Measurements from ENCODE around the gene BCL2L12. TPM values are rescaled to one million over a fixed set of nuclear protein-coding genes. Genes with fewer than 3 reads are reported as not detected.

Gene BCL2L12
- polyA plus RNA-seq, 1 of the 3 experiments (the other 2 are of a cell fraction), result 27.9 TPM

- no peak overlapping the region for H3K4me2 ChIP-seq
- H3K27me3 ChIP-seq (ENCODE audit: insufficient read depth), result no peaks in the 10 kb centered on the region
- 0 out of 2 replicates have a peak, but pooled peaks cover 2% of the 10 kb centered on the region for H3K79me2 ChIP-seq (ENCODE audit: insufficient read depth)
- no peaks in the 10 kb centered on the region for H3K9me2 ChIP-seq
- H3K4me1 ChIP-seq (ENCODE audit: control insufficient read depth in 1 of 2, insufficient read depth in 2 of 2, low read depth in 1 of 2, low read length in 1 of 2), result peaks cover 7 to 10% of the 10 kb centered on the region in 2 experiments; a peak in 3 of 4 replicates
- no peak for TF ChIP-seq PBX3 (IDR thresholded peaks at IDR 0.05)
- no peak for TF ChIP-seq FOSL2 (IDR thresholded peaks at IDR 0.05; ENCODE audit: borderline replicate concordance, low read depth)
- TF ChIP-seq MXI1 (IDR thresholded peaks at IDR 0.05; ENCODE audit: low read depth, low read length), result no peak
- TF ChIP-seq NFIC (IDR thresholded peaks at IDR 0.05; ENCODE audit: borderline replicate concordance), result no peak
- TF ChIP-seq RCOR1 (IDR thresholded peaks at IDR 0.05; ENCODE audit: low read length), result no peak
- TF ChIP-seq YY1 (IDR thresholded peaks at IDR 0.05; ENCODE audit: low read depth), result no peak
- no peak for TF ChIP-seq SIN3A (IDR thresholded peaks at IDR 0.05; ENCODE audit: borderline replicate concordance, low read depth, low read length)
- TF ChIP-seq, protein P1, sequence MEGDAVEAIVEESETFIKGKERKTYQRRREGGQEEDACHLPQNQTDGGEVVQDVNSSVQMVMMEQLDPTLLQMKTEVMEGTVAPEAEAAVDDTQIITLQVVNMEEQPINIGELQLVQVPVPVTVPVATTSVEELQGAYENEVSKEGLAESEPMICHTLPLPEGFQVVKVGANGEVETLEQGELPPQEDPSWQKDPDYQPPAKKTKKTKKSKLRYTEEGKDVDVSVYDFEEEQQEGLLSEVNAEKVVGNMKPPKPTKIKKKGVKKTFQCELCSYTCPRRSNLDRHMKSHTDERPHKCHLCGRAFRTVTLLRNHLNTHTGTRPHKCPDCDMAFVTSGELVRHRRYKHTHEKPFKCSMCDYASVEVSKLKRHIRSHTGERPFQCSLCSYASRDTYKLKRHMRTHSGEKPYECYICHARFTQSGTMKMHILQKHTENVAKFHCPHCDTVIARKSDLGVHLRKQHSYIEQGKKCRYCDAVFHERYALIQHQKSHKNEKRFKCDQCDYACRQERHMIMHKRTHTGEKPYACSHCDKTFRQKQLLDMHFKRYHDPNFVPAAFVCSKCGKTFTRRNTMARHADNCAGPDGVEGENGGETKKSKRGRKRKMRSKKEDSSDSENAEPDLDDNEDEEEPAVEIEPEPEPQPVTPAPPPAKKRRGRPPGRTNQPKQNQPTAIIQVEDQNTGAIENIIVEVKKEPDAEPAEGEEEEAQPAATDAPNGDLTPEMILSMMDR (IDR thresholded peaks at IDR 0.05), result no peak
- no peak for TF ChIP-seq TAF1 (IDR thresholded peaks at IDR 0.05; ENCODE audit: borderline replicate concordance, low read depth, low read length)
- TF ChIP-seq ZBTB33 (IDR thresholded peaks at IDR 0.05; ENCODE audit: borderline replicate concordance, low read depth), result no peak
- TF ChIP-seq NRF1 (IDR thresholded peaks at IDR 0.05; ENCODE audit: low read depth, low read length), result no peak
- no peak for TF ChIP-seq RAD21 (IDR thresholded peaks at IDR 0.05; ENCODE audit: low read length)
- no peak for TF ChIP-seq SMC3 (IDR thresholded peaks at IDR 0.05; ENCODE audit: low read depth, low read length)
- TF ChIP-seq USF2 (IDR thresholded peaks at IDR 0.05; ENCODE audit: borderline replicate concordance, low read depth, low read length), result no peak
- TF ChIP-seq FOXM1 (IDR thresholded peaks at IDR 0.05; ENCODE audit: low read depth), result no peak
- no peak for TF ChIP-seq TEAD4 (IDR thresholded peaks at IDR 0.05; ENCODE audit: borderline replicate concordance, insufficient read depth)
- TF ChIP-seq, protein P2, sequence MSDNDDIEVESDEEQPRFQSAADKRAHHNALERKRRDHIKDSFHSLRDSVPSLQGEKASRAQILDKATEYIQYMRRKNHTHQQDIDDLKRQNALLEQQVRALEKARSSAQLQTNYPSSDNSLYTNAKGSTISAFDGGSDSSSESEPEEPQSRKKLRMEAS (IDR thresholded peaks at IDR 0.05; ENCODE audit: low read depth), result no peak
- no peak for TF ChIP-seq RXRA (IDR thresholded peaks at IDR 0.05; ENCODE audit: borderline replicate concordance, low read depth)
- peak overlapping the region in 1 of 2 experiments; percentile 78; a peak in 2 of 4 replicates for H3K27ac ChIP-seq (ENCODE audit: low read depth in 2 of 2, low read length in 1 of 2)
- DNase-seq, result no peak
- peaks cover 0 to 23% of the 10 kb centered on the region in 2 experiments for H3K36me3 ChIP-seq (replicated peaks in 1 of 2; ENCODE audit: control insufficient read depth in 1 of 2, insufficient read depth in 2 of 2, low read length in 1 of 2)
- H3K9ac ChIP-seq, result no peak overlapping the region
- 83% methylated on average over 15 of the region's 19 CpGs for WGBS (ENCODE audit: low lambda C conversion rate)
- peaks cover 19% of the 10 kb centered on the region for H3F3A ChIP-seq (replicated peaks; ENCODE audit: insufficient read depth)
- no peaks in the 10 kb centered on the region for H3K9me3 ChIP-seq
- H4K20me1 ChIP-seq (ENCODE audit: insufficient read depth), result no peaks in the 10 kb centered on the region; the same call in 1 of the 2 replicates
- CTCF ChIA-PET, result interaction anchor here (0.9 to 1.9 kb wide), 4 partner anchors 10 to 59 kb away, joined by 3 to 9 read pairs (median 4); partner anchors contain the start of genes CPT1C and SCAF1
- no peak overlapping the region for H2AFZ ChIP-seq (ENCODE audit: low read depth)
- H3K4me3 ChIP-seq (ENCODE audit: low read depth in 2 of 2, low read length in 1 of 2), result no peak overlapping the region
- POLR2A ChIA-PET, result interaction anchor here (1.3 kb wide), 1 partner anchor 9 kb away, joined by 3 read pairs; the partner anchor contains the start of gene RRAS
These were observed 34.0 kb upstream of the BCL2L12 start for GRCh38 chr19:49631610-49632192.
